Measurements from ENCODE around the gene SDHAF3. TPM values are rescaled to one million over a fixed set of nuclear protein-coding genes. Genes with fewer than 3 reads are reported as not detected.

Gene SDHAF3
- total and polyA plus RNA-seq, 2 donors = 23.1 to 23.9 TPM

DNA sequence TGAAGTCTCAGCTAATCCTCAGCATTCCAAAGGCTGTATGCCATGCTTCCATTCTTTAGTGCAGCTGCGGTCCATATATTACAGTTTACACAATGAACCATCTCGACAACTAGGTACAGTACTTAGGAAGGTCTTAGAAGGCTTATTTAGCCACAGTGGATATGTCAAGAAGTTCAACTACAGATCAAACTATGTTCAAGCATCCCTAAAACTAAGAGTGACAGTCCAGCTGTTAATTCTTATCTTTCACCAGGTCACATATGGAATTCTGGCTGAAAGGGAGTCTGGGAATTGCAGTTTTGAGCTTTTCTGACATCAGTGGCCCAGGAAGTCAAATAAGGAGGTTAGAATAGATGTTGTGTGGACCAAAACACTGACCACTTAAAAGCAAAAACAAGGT, 106.8 kb downstream of the SDHAF3 start:
- Histone ChIP-seq H3K9me3 (ENCODE audit: control insufficient read depth in 2 of 2, insufficient read depth in 1 of 2, low read length in 1 of 2) (no peaks in the 10 kb centered on the region), H3K36me3 (ENCODE audit: control insufficient read depth in 2 of 2, insufficient read depth in 2 of 2, low read length in 1 of 2) (no peaks in the 10 kb centered on the region), H3K4me3 (ENCODE audit: low read length in 2 of 2) (no peak overlapping the region), H3K4me1 (ENCODE audit: control insufficient read depth in 2 of 2, insufficient read depth in 2 of 2, low read length in 2 of 2) (no peaks in the 10 kb centered on the region), H3K27ac (ENCODE audit: low read depth in 1 of 2, low read length in 1 of 2) (no peak overlapping the region), H3K27me3 (ENCODE audit: control insufficient read depth in 2 of 2, insufficient read depth in 1 of 2, low read length in 1 of 2) (no peaks in the 10 kb centered on the region)
- no peak for DNase-seq (ENCODE audit: low read depth in 6 of 9, low spot score in 9 of 9)
- 94% methylated on average over 2 of the region's 2 CpGs for WGBS

- no peaks in the 10 kb centered on the region for H3K36me3 ChIP-seq (ENCODE audit: control insufficient read depth in 2 of 2, insufficient read depth in 2 of 2, low read length in 1 of 2)
Measured at GRCh38 chr7:97226541-97226940, 109.0 kb downstream of the SDHAF3 start.

More at GRCh38 chr7:97226541-97226940, 109.0 kb downstream of the SDHAF3 start:
- Histone ChIP-seq H3K9me3 (ENCODE audit: control insufficient read depth in 2 of 2, insufficient read depth in 1 of 2, low read length in 1 of 2) (no peaks in the 10 kb centered on the region), H3K27me3 (ENCODE audit: control insufficient read depth in 2 of 2, insufficient read depth in 1 of 2, low read length in 1 of 2) (no peaks in the 10 kb centered on the region), H3K4me1 (ENCODE audit: control insufficient read depth in 2 of 2, insufficient read depth in 2 of 2, low read length in 2 of 2) (no peaks in the 10 kb centered on the region), H3K4me3 (ENCODE audit: low read length in 2 of 2) (no peak overlapping the region), H3K27ac (ENCODE audit: low read depth in 1 of 2, low read length in 1 of 2) (no peak overlapping the region)
- 93% methylated on average over 3 of the region's 3 CpGs for WGBS
- DNase-seq (ENCODE audit: low read depth in 6 of 9, low spot score in 9 of 9) = no peak

Other genes starting within 250 kb of the SDHAF3 start
- 0.47 TPM for gene DLX6, start 112.1 kb upstream of the SDHAF3 start, total RNA-seq
- gene DLX6, start 112.1 kb upstream of the SDHAF3 start, polyA plus RNA-seq = 1.4 TPM
- 0.66 TPM for gene DLX5, start 92.9 kb upstream of the SDHAF3 start, total RNA-seq
- gene DLX5, start 92.9 kb upstream of the SDHAF3 start, polyA plus RNA-seq = 9.0 TPM

Data from thymus (tissue), 11 donors.